ENCODE results near the gene INPP5A. TPM values are rescaled to one million over a fixed set of nuclear protein-coding genes. Genes with fewer than 3 reads are reported as not detected.

The INPP5A gene
- total RNA-seq, 1 donor from 2014 or later, result 108 TPM

- DNase-seq (no peak), ATAC-seq (no peak)
- intact Hi-C loops (cut with micrococcal nuclease), result no loop called here
These were observed 16.7 kb downstream of the INPP5A start for GRCh38 chr10:132554053-132554990.

GRCh38 chr10:132554991-132555647, 17.5 kb downstream of the INPP5A start:
- DNase-seq (peak; percentile 69), ATAC-seq (peak; percentile 58)
- intact Hi-C loops (cut with micrococcal nuclease), result no loop called here

GRCh38 chr10:132555648-132556575, 18.3 kb downstream of the INPP5A start:
- ATAC-seq (no peak), DNase-seq (no peak)
- intact Hi-C loops (cut with micrococcal nuclease), result no loop called here

- no peak for DNase-seq
- intact Hi-C loops (cut with micrococcal nuclease), result no loop called here
- ATAC-seq, result no peak
These were observed 19.4 kb downstream of the INPP5A start for GRCh38 chr10:132556994-132557441.

- DNase-seq (no peak), ATAC-seq (no peak)
- intact Hi-C loops (cut with micrococcal nuclease), result no loop called here
These were observed 20.3 kb downstream of the INPP5A start for GRCh38 chr10:132557696-132558515.

- no peak for DNase-seq
- ATAC-seq, result no peak
- intact Hi-C loops (cut with micrococcal nuclease), result no loop called here
These were observed 21.2 kb downstream of the INPP5A start for GRCh38 chr10:132558516-132559413.

- ATAC-seq (no peak), DNase-seq (no peak)
- intact Hi-C loops (cut with micrococcal nuclease), result no loop called here
These were observed 22.0 kb downstream of the INPP5A start for GRCh38 chr10:132559538-132559937.

- ATAC-seq (peak; percentile 26), DNase-seq (no peak)
- intact Hi-C loops (cut with micrococcal nuclease), result no loop called here
These were observed 22.7 kb downstream of the INPP5A start for GRCh38 chr10:132560241-132560731.

GRCh38 chr10:132562177-132562915, 24.8 kb downstream of the INPP5A start:
- ATAC-seq (no peak), DNase-seq (no peak)
- intact Hi-C loops (cut with micrococcal nuclease), result no loop called here

GRCh38 chr10:132562916-132563456, 25.4 kb downstream of the INPP5A start:
- intact Hi-C loops (cut with micrococcal nuclease), result no loop called here
- DNase-seq (no peak), ATAC-seq (no peak)

- intact Hi-C loops (cut with micrococcal nuclease), result no loop called here
- no peak for ATAC-seq
- DNase-seq, result no peak
These were observed 26.1 kb downstream of the INPP5A start for GRCh38 chr10:132563485-132564248.

- ATAC-seq, result no peak
- DNase-seq, result no peak
- intact Hi-C loops (cut with micrococcal nuclease), result no loop called here
These were observed 26.6 kb downstream of the INPP5A start for GRCh38 chr10:132564249-132564605.

GRCh38 chr10:132564690-132565089, 27.1 kb downstream of the INPP5A start:
- intact Hi-C loops (cut with micrococcal nuclease), result no loop called here
- no peak for DNase-seq
- peak; percentile 10 for ATAC-seq

GRCh38 chr10:132565516-132566209, 28.1 kb downstream of the INPP5A start:
- DNase-seq (no peak), ATAC-seq (no peak)
- intact Hi-C loops (cut with micrococcal nuclease), result no loop called here

- DNase-seq (no peak), ATAC-seq (no peak)
- intact Hi-C loops (cut with micrococcal nuclease), result no loop called here
These were observed 29.3 kb downstream of the INPP5A start for GRCh38 chr10:132566892-132567291.
